Measurements from ENCODE around the gene PPM1D. TPM values are rescaled to one million over a fixed set of nuclear protein-coding genes. Genes with fewer than 3 reads are reported as not detected.
A peak's percentile ranks its signal among the peaks of the same experiment; 100 is the strongest.

The PPM1D gene
- total and polyA plus RNA-seq, 2 of the 13 experiments (the other 11 are each of a cell fraction or from before 2014, with no cell fraction given), result 8.0 to 26.2 TPM

DNA sequence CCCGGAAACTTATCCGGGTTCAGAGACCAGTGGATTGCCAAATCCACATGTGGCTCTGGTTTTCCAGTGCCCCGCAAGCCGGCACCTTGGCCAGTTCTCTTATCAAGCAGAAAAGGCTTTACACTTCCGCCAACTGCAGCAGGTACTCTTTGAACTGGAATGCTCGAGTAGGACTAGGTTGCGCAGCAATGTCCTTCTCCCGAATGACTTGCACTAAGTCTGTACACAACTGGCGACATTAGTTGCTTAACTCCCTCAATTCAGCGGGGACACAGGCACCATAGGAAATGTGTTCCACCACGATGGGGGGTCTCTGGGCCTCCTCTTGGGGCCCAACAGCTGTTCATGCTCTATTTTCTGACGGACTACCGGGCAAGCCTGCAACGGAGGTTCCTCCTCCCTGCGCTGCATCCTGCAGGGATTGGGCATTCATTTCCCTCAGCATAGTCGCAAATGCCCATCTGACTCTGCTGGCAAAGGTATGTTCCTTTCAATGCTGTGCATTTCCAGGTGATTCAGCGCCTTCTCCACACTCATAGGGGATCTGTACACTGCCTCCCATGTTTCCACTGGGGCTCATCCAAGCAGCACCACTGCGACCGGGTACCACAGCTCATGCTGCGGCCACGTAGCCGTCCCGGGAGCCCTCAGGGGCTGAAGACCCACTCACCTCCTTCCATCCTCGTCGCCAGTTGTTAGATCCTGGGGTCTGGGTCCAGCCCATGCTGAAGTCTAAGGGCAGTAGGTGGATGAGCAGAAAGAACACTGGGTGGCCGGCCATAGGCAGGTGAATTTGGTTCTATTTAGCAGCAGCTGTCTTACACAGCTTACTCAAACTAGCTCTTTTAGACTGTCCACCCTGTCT, 39.8 kb upstream of the PPM1D start (continued):
- TF ChIP-seq MED13 (CRISPR knock-in tag; IDR thresholded peaks at IDR 0.05) (no peak), ZNF337 (CRISPR knock-in tag; IDR thresholded peaks at IDR 0.05; ENCODE audit: borderline replicate concordance, low read depth) (peak; percentile 93; the same call in 1 of the 2 replicates), ZNF263 (CRISPR knock-in tag; IDR thresholded peaks at IDR 0.05) (0 out of 2 replicates have a peak, but pooled peaks have one; percentile 17), ARNT2 (CRISPR knock-in tag; IDR thresholded peaks at IDR 0.05; ENCODE audit: low read depth) (peak; percentile 27; the same call in 1 of the 2 replicates), ZNF598 (CRISPR knock-in tag; IDR thresholded peaks at IDR 0.05; ENCODE audit: borderline replicate concordance) (peak; percentile 76; the same call in 1 of the 2 replicates), ZNF326 (CRISPR knock-in tag; IDR thresholded peaks at IDR 0.05; ENCODE audit: borderline replicate concordance) (no peak), ZNF607 (CRISPR knock-in tag; IDR thresholded peaks at IDR 0.05; ENCODE audit: borderline replicate concordance) (0 out of 2 replicates have a peak, but pooled peaks have one; percentile 30), ZBTB38 (CRISPR knock-in tag; IDR thresholded peaks at IDR 0.05) (peak; percentile 40; the same call in 1 of the 2 replicates), PAX8 (CRISPR knock-in tag; IDR thresholded peaks at IDR 0.05; ENCODE audit: borderline replicate concordance) (0 out of 2 replicates have a peak, but pooled peaks have one; percentile 11), MIER3 (CRISPR knock-in tag; IDR thresholded peaks at IDR 0.05; ENCODE audit: borderline replicate concordance) (peak; percentile 62; the same call in 1 of the 2 replicates), ZNF501 (CRISPR knock-in tag; IDR thresholded peaks at IDR 0.05) (no peak; the same call in 1 of the 2 replicates), FOXK2 (IDR thresholded peaks at IDR 0.05) (no peak; the same call in 1 of the 2 replicates), TAF1 (CRISPR knock-in tag; IDR thresholded peaks at IDR 0.05) (peak; percentile 64), SMARCC2 (IDR thresholded peaks at IDR 0.05) (no peak), NCOA1 (CRISPR knock-in tag; IDR thresholded peaks at IDR 0.05) (no peak), ZNF350 (CRISPR knock-in tag; IDR thresholded peaks at IDR 0.05; ENCODE audit: borderline replicate concordance, low read depth) (peak; percentile 85), SP1 (IDR thresholded peaks at IDR 0.05) (no peak), SP1 (CRISPR knock-in tag; IDR thresholded peaks at IDR 0.05) (0 out of 2 replicates have a peak, but pooled peaks have one; percentile 20), SOX6 (IDR thresholded peaks at IDR 0.05) (no peak), SOX6 (CRISPR knock-in tag; IDR thresholded peaks at IDR 0.05) (peak; percentile 79)
- TF ChIP-seq, protein P1, sequence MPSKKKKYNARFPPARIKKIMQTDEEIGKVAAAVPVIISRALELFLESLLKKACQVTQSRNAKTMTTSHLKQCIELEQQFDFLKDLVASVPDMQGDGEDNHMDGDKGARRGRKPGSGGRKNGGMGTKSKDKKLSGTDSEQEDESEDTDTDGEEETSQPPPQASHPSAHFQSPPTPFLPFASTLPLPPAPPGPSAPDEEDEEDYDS (CRISPR knock-in tag; IDR thresholded peaks at IDR 0.05), result peak; percentile 58; the same call in 1 of the 2 replicates
- TF ChIP-seq, protein P2, sequence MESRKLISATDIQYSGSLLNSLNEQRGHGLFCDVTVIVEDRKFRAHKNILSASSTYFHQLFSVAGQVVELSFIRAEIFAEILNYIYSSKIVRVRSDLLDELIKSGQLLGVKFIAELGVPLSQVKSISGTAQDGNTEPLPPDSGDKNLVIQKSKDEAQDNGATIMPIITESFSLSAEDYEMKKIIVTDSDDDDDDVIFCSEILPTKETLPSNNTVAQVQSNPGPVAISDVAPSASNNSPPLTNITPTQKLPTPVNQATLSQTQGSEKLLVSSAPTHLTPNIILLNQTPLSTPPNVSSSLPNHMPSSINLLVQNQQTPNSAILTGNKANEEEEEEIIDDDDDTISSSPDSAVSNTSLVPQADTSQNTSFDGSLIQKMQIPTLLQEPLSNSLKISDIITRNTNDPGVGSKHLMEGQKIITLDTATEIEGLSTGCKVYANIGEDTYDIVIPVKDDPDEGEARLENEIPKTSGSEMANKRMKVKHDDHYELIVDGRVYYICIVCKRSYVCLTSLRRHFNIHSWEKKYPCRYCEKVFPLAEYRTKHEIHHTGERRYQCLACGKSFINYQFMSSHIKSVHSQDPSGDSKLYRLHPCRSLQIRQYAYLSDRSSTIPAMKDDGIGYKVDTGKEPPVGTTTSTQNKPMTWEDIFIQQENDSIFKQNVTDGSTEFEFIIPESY (CRISPR knock-in tag; IDR thresholded peaks at IDR 0.05), result peak; percentile 30
- TF ChIP-seq, protein P3, sequence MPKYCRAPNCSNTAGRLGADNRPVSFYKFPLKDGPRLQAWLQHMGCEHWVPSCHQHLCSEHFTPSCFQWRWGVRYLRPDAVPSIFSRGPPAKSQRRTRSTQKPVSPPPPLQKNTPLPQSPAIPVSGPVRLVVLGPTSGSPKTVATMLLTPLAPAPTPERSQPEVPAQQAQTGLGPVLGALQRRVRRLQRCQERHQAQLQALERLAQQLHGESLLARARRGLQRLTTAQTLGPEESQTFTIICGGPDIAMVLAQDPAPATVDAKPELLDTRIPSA (CRISPR knock-in tag; IDR thresholded peaks at IDR 0.05; ENCODE audit: borderline replicate concordance), result no peak
- TF ChIP-seq, protein P4, sequence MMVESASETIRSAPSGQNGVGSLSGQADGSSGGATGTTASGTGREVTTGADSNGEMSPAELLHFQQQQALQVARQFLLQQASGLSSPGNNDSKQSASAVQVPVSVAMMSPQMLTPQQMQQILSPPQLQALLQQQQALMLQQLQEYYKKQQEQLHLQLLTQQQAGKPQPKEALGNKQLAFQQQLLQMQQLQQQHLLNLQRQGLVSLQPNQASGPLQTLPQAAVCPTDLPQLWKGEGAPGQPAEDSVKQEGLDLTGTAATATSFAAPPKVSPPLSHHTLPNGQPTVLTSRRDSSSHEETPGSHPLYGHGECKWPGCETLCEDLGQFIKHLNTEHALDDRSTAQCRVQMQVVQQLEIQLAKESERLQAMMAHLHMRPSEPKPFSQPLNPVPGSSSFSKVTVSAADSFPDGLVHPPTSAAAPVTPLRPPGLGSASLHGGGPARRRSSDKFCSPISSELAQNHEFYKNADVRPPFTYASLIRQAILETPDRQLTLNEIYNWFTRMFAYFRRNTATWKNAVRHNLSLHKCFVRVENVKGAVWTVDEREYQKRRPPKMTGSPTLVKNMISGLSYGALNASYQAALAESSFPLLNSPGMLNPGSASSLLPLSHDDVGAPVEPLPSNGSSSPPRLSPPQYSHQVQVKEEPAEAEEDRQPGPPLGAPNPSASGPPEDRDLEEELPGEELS (CRISPR knock-in tag; IDR thresholded peaks at IDR 0.05), result peak; percentile 57

Measured in HepG2 (cell line).